Ishikawa (cell line): ENCODE data around the gene OR4K5.

Source experiments
- CEBPB ChIP-seq: IDR thresholded peaks from 2 replicates; pipeline ENCODE4 v1.6.1; 2012
- CREB1 ChIP-seq: IDR thresholded peaks from 2 replicates; pipeline ENCODE4 v1.6.1; 2012; ENCODE audit warnings: low read depth
- EGR1 ChIP-seq: IDR thresholded peaks from 2 replicates; pipeline ENCODE4 v1.6.1; 2012
- EP300 ChIP-seq: IDR thresholded peaks from 2 replicates; pipeline ENCODE4 v1.6.1; 2012; ENCODE audit warnings: borderline replicate concordance
- FOXM1 ChIP-seq: IDR thresholded peaks from 2 replicates; pipeline ENCODE4 v1.6.1; 2012; ENCODE audit warnings: low read depth, borderline replicate concordance
- MAX ChIP-seq: IDR thresholded peaks from 2 replicates; pipeline ENCODE4 v1.6.1; 2012
- NFIC ChIP-seq: IDR thresholded peaks from 2 replicates; pipeline ENCODE4 v1.6.1; 2012
- RAD21 ChIP-seq: IDR thresholded peaks from 2 replicates; pipeline ENCODE4 v1.6.1; 2012; ENCODE audit warnings: low read depth
- REST ChIP-seq: IDR thresholded peaks from 2 replicates; pipeline ENCODE4 v1.6.1; 2012; ENCODE audit warnings: low read depth, mild to moderate bottlenecking
- TAF1 ChIP-seq: IDR thresholded peaks from 2 replicates; pipeline ENCODE4 v1.6.1; 2012; ENCODE audit warnings: low read depth, mild to moderate bottlenecking
- TCF12 ChIP-seq: IDR thresholded peaks from 2 replicates; pipeline ENCODE4 v1.6.1; 2012; ENCODE audit warnings: low read depth
- TEAD4 ChIP-seq: IDR thresholded peaks from 2 replicates; pipeline ENCODE4 v1.6.1; 2012
- USF1 ChIP-seq: IDR thresholded peaks from 2 replicates; pipeline ENCODE4 v1.6.1; 2012
- YY1 ChIP-seq: IDR thresholded peaks from 2 replicates; pipeline ENCODE4 v1.6.1; 2012; ENCODE audit warnings: low read depth
- ZBTB7A ChIP-seq: IDR thresholded peaks from 2 replicates; pipeline ENCODE4 v1.6.1; 2012; ENCODE audit warnings: low read depth

OR4K5 gene

DNA sequence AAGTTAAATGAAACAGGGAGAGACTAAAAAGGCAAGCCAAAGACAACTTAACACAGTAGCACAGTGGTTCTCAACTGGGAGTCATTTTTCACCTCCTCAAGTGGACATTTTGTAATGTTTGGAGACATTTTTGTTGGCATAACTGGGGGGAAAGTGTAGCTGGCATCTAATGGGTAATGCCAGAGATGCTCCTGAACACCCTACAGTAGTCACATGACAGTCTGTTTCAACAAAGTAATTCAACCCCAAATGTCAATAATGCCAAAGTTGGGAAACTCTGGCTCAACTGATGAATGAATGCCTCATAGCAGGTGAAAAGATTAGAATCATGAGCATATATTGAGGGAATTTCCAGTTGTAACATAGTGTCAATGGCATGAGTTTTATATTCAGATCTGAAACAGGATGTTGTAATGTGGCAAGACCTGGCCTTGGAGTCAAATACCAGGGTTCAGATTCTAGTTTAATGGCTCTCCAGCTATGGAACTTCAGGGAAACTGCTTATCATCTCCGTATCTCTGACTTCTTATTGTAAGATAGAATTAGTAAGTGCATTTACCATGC is 2.4 kb upstream of the OR4K5 start:
- TF ChIP-seq NFIC (no peak), FOXM1 (no peak), EP300 (no peak), YY1 (no peak), ZBTB7A (no peak), TAF1 (no peak), TCF12 (no peak), CEBPB (no peak), RAD21 (no peak), REST (no peak), EGR1 (no peak), MAX (no peak), TEAD4 (no peak)

DNA sequence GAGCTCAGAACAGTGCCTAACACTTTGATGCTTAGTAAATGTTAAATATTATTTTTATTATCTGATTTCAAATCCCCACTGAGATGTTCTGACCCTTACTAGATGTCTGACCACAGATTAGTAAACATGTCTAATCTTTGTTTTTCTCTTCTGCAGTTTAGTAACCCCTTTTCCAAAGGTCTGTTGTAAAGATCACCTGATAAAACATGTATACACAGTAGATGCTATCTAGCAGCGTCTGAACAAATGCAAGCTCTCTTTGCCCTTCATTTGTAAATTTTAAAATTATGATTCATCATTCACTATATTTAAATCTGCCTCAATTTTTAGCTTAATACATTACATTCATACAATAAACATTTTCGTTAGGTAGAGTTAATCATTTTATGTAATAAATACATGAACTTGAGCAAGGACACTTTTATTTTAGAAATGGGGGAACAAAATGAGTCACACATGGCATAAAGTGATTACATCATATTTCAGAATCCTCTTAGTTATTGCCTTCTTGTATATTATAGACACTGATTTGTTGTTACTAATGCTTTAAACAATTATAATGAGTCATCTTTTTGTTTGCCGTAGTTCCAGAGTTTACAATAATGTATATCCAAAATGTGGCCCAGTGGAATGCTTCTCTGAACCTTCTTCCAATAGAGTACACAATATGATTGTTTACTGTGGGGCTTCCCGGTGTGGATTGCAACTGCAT is 1.7 kb upstream of the OR4K5 start:
- TF ChIP-seq MAX: no peak
- no peak for TF ChIP-seq EP300
- no peak for TF ChIP-seq NFIC
- no peak for TF ChIP-seq TEAD4
- no peak for TF ChIP-seq YY1
- no peak for TF ChIP-seq TAF1
- no peak for TF ChIP-seq REST
- no peak for TF ChIP-seq CREB1
- no peak for TF ChIP-seq EGR1
- TF ChIP-seq FOXM1: no peak
- no peak for TF ChIP-seq RAD21
- no peak for TF ChIP-seq TCF12
- TF ChIP-seq ZBTB7A: no peak
- TF ChIP-seq CEBPB: no peak
- TF ChIP-seq USF1: no peak

- no peak for TF ChIP-seq EGR1
- TF ChIP-seq RAD21: no peak
- no peak for TF ChIP-seq CEBPB
- no peak for TF ChIP-seq TEAD4
- TF ChIP-seq YY1: no peak
- TF ChIP-seq TAF1: no peak
- TF ChIP-seq FOXM1: no peak
Observed at GRCh38 chr14:19930617-19931016, 10.2 kb downstream of the OR4K5 start, which contains the start of gene OR4K1. Gene OR4K1, plus strand, starts transcription at chr14:19930917. Its CDS starts 4,750 bp downstream, at chr14:19935667.

DNA sequence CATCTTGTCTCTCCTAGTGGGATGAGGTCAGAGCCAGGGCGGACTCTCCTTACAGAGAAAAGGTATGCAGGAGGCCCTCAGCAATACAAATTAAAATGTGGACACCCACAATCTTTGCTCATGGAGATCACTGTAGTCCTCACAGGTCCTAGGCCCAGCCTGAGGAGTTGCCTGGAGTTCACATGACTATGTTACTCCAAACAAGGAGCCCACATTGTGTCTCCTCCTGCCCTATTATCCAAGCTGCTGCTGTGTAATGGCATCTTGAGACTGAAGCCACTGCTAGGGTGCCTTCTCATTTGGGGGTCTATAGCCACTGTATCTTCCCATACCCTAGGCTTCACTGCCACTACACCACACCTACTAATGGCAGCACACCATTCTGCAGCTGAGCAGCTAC is 21.3 kb downstream of the OR4K5 start:
- TF ChIP-seq EP300 (no peak), MAX (no peak), REST (no peak), TCF12 (no peak), NFIC (no peak)
